IPS-15b (cell line): ENCODE results near the gene SGO2.
"Not testable (repeated sequence)": the region's sequence is repeated elsewhere in the genome, so short reads cannot be mapped to it uniquely, and the experiment has no call there.

Experiments used
- H3K27me3 ChIP-seq: one replicate; pipeline ENCODE4 v1.6.1; 2013; ENCODE audit warnings: low read length; ENCODE audit not compliant: control insufficient read depth, insufficient read depth
- H3K36me3 ChIP-seq: one replicate; pipeline ENCODE4 v1.6.1; 2013; ENCODE audit warnings: low read length; ENCODE audit not compliant: control insufficient read depth, insufficient read depth
- H3K4me1 ChIP-seq: one replicate; pipeline ENCODE4 v1.6.1; 2013; ENCODE audit warnings: mild to moderate bottlenecking, low read length; ENCODE audit not compliant: control insufficient read depth, insufficient read depth
- H3K4me3 ChIP-seq: one replicate; pipeline ENCODE4 v1.5.1; 2013; ENCODE audit warnings: low read depth, low read length
- H3K9ac ChIP-seq: one replicate; pipeline ENCODE4 v1.6.1; 2013; ENCODE audit warnings: low read depth, mild to moderate bottlenecking, low read length
- H3K9me3 ChIP-seq: one replicate; pipeline ENCODE4 v1.6.1; 2013; ENCODE audit warnings: mild to moderate bottlenecking, low read length; ENCODE audit not compliant: control insufficient read depth, insufficient read depth

The SGO2 gene

GRCh38 chr2:200525066-200525465 lies 941 bp upstream of the SGO2 start:
- no peaks in the 10 kb centered on the region for H3K36me3 ChIP-seq
- H3K9ac ChIP-seq = no peak overlapping the region
- no peak overlapping the region for H3K4me3 ChIP-seq
- H3K4me1 ChIP-seq = peaks cover 3% of the 10 kb centered on the region
- H3K9me3 ChIP-seq = no peaks in the 10 kb centered on the region
- peaks cover 15% of the 10 kb centered on the region for H3K27me3 ChIP-seq

GRCh38 chr2:200525551-200525881 lies 491 bp upstream of the SGO2 start:
- Histone ChIP-seq H3K4me1 (peaks cover 3% of the 10 kb centered on the region), H3K4me3 (peak overlapping the region; percentile 92), H3K36me3 (no peaks in the 10 kb centered on the region), H3K9me3 (no peaks in the 10 kb centered on the region), H3K27me3 (peaks cover 14% of the 10 kb centered on the region), H3K9ac (no peak overlapping the region)

- Histone ChIP-seq H3K4me3 (no peak overlapping the region), H3K4me1 (peaks cover 3% of the 10 kb centered on the region), H3K9ac (no peak overlapping the region)
Observed at GRCh38 chr2:200528228-200528627, 2.2 kb downstream of the SGO2 start.

GRCh38 chr2:200533754-200534153 lies 7.7 kb downstream of the SGO2 start:
- Histone ChIP-seq H3K27me3 (no peaks in the 10 kb centered on the region), H3K4me3 (no peak overlapping the region), H3K9me3 (no peaks in the 10 kb centered on the region), H3K9ac (no peak overlapping the region), H3K4me1 (no peaks in the 10 kb centered on the region), H3K36me3 (no peaks in the 10 kb centered on the region)

More at GRCh38 chr2:200528228-200528627, 2.2 kb downstream of the SGO2 start:
- no peaks in the 10 kb centered on the region for H3K9me3 ChIP-seq
- no peaks in the 10 kb centered on the region for H3K36me3 ChIP-seq
- peaks cover 5% of the 10 kb centered on the region for H3K27me3 ChIP-seq

- Histone ChIP-seq H3K4me1 (no peaks in the 10 kb centered on the region), H3K4me3 (no peak overlapping the region), H3K9me3 (no peaks in the 10 kb centered on the region), H3K27me3 (no peaks in the 10 kb centered on the region), H3K9ac (no peak overlapping the region), H3K36me3 (no peaks in the 10 kb centered on the region)
Observed at GRCh38 chr2:200534572-200534971, 8.6 kb downstream of the SGO2 start.

- Histone ChIP-seq H3K27me3 (no peaks in the 10 kb centered on the region), H3K9ac (no peak overlapping the region), H3K4me3 (no peak overlapping the region), H3K9me3 (no peaks in the 10 kb centered on the region), H3K36me3 (no peaks in the 10 kb centered on the region), H3K4me1 (no peaks in the 10 kb centered on the region)
Observed at GRCh38 chr2:200538139-200538538, 12.1 kb downstream of the SGO2 start.

- Histone ChIP-seq H3K4me1 (no peaks in the 10 kb centered on the region), H3K9me3 (no peaks in the 10 kb centered on the region), H3K27me3 (no peaks in the 10 kb centered on the region), H3K36me3 (peaks cover 2% of the 10 kb centered on the region), H3K4me3 (no peak overlapping the region), H3K9ac (no peak overlapping the region)
Observed at GRCh38 chr2:200540793-200541192, 14.8 kb downstream of the SGO2 start.

GRCh38 chr2:200566596-200566995 lies 40.6 kb downstream of the SGO2 start:
- not testable (repeated sequence) for H3K27me3 ChIP-seq, H3K9me3 ChIP-seq, H3K9ac ChIP-seq, H3K4me3 ChIP-seq, H3K36me3 ChIP-seq, H3K4me1 ChIP-seq

GRCh38 chr2:200567932-200568331 lies 41.9 kb downstream of the SGO2 start:
- no peak overlapping the region for H3K9ac ChIP-seq
- H3K4me1 ChIP-seq = no peaks in the 10 kb centered on the region
- no peaks in the 10 kb centered on the region for H3K36me3 ChIP-seq
- no peak overlapping the region for H3K4me3 ChIP-seq
- no peaks in the 10 kb centered on the region for H3K9me3 ChIP-seq
- H3K27me3 ChIP-seq = no peaks in the 10 kb centered on the region

GRCh38 chr2:200575957-200576356 lies 50.0 kb downstream of the SGO2 start:
- no peaks in the 10 kb centered on the region for H3K4me1 ChIP-seq
- H3K9ac ChIP-seq = no peak overlapping the region
- no peak overlapping the region for H3K4me3 ChIP-seq
- H3K9me3 ChIP-seq = no peaks in the 10 kb centered on the region
- H3K27me3 ChIP-seq = no peaks in the 10 kb centered on the region
- H3K36me3 ChIP-seq = no peaks in the 10 kb centered on the region

GRCh38 chr2:200577027-200577426 lies 51.0 kb downstream of the SGO2 start:
- no peak overlapping the region for H3K4me3 ChIP-seq
- no peaks in the 10 kb centered on the region for H3K9me3 ChIP-seq
- no peak overlapping the region for H3K9ac ChIP-seq
- H3K4me1 ChIP-seq = no peaks in the 10 kb centered on the region
- H3K36me3 ChIP-seq = no peaks in the 10 kb centered on the region
- H3K27me3 ChIP-seq = no peaks in the 10 kb centered on the region

- no peak overlapping the region for H3K4me3 ChIP-seq
- H3K9ac ChIP-seq = no peak overlapping the region
- no peaks in the 10 kb centered on the region for H3K27me3 ChIP-seq
- no peaks in the 10 kb centered on the region for H3K9me3 ChIP-seq
- H3K4me1 ChIP-seq = no peaks in the 10 kb centered on the region
- H3K36me3 ChIP-seq = no peaks in the 10 kb centered on the region
Observed at GRCh38 chr2:200578778-200579177, 52.8 kb downstream of the SGO2 start.

GRCh38 chr2:200584639-200585038 lies 58.6 kb downstream of the SGO2 start:
- Histone ChIP-seq H3K9ac (no peak overlapping the region), H3K36me3 (no peaks in the 10 kb centered on the region), H3K27me3 (peaks cover 19% of the 10 kb centered on the region), H3K4me1 (peaks cover 3% of the 10 kb centered on the region), H3K4me3 (no peak overlapping the region), H3K9me3 (no peaks in the 10 kb centered on the region)
